ENCODE data around the gene MTF1.
"Not testable (repeated sequence)": the region's sequence is repeated elsewhere in the genome, so short reads cannot be mapped to it uniquely, and the experiment has no call there.

MTF1 gene

GRCh38 chr1:37782491-37782890 is 76.9 kb downstream of the MTF1 start:
- TF ChIP-seq, protein P1, sequence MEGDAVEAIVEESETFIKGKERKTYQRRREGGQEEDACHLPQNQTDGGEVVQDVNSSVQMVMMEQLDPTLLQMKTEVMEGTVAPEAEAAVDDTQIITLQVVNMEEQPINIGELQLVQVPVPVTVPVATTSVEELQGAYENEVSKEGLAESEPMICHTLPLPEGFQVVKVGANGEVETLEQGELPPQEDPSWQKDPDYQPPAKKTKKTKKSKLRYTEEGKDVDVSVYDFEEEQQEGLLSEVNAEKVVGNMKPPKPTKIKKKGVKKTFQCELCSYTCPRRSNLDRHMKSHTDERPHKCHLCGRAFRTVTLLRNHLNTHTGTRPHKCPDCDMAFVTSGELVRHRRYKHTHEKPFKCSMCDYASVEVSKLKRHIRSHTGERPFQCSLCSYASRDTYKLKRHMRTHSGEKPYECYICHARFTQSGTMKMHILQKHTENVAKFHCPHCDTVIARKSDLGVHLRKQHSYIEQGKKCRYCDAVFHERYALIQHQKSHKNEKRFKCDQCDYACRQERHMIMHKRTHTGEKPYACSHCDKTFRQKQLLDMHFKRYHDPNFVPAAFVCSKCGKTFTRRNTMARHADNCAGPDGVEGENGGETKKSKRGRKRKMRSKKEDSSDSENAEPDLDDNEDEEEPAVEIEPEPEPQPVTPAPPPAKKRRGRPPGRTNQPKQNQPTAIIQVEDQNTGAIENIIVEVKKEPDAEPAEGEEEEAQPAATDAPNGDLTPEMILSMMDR (IDR thresholded peaks at IDR 0.05; ENCODE audit: low read depth, low read length): no peak
- TF ChIP-seq EZH2phosphoT487 (IDR thresholded peaks at IDR 0.05; ENCODE audit: low read depth): no peak
- H3K4me3 ChIP-seq (ENCODE audit: low read length): no peak overlapping the region
- H2AFZ ChIP-seq (ENCODE audit: low read depth, low read length): no peak overlapping the region
- H3K79me2 ChIP-seq (ENCODE audit: low read length): no peaks in the 10 kb centered on the region
- peaks cover 11% of the 10 kb centered on the region for H3K4me1 ChIP-seq (ENCODE audit: low read length)
- no peaks in the 10 kb centered on the region for H4K20me1 ChIP-seq (ENCODE audit: insufficient read depth, low read length)
- H3K9ac ChIP-seq (ENCODE audit: low read length): no peak overlapping the region
- no peaks in the 10 kb centered on the region for H3K27me3 ChIP-seq (ENCODE audit: low read depth, low read length)
- H3K36me3 ChIP-seq (replicated peaks; ENCODE audit: low read depth, low read length): no peaks in the 10 kb centered on the region
- no peaks in the 10 kb centered on the region for H3K9me3 ChIP-seq (ENCODE audit: insufficient read depth, low read length)
- H3K4me2 ChIP-seq (ENCODE audit: low read length): no peak overlapping the region
- no peak overlapping the region for H3K27ac ChIP-seq (ENCODE audit: low read length)

- no peak for TF ChIP-seq EZH2phosphoT487 (IDR thresholded peaks at IDR 0.05; ENCODE audit: low read depth)
- TF ChIP-seq, protein P1 (IDR thresholded peaks at IDR 0.05; ENCODE audit: low read depth, low read length): no peak
- peaks cover 11% of the 10 kb centered on the region for H3K4me1 ChIP-seq (ENCODE audit: low read length)
- H3K9me3 ChIP-seq (ENCODE audit: insufficient read depth, low read length): no peaks in the 10 kb centered on the region
- no peaks in the 10 kb centered on the region for H3K79me2 ChIP-seq (ENCODE audit: low read length)
- no peak overlapping the region for H3K4me3 ChIP-seq (ENCODE audit: low read length)
- no peak overlapping the region for H3K4me2 ChIP-seq (ENCODE audit: low read length)
- no peaks in the 10 kb centered on the region for H3K27me3 ChIP-seq (ENCODE audit: low read depth, low read length)
- no peak overlapping the region for H3K9ac ChIP-seq (ENCODE audit: low read length)
- no peak overlapping the region for H2AFZ ChIP-seq (ENCODE audit: low read depth, low read length)
- no peaks in the 10 kb centered on the region for H4K20me1 ChIP-seq (ENCODE audit: insufficient read depth, low read length)
- no peak overlapping the region for H3K27ac ChIP-seq (ENCODE audit: low read length)
- no peaks in the 10 kb centered on the region for H3K36me3 ChIP-seq (replicated peaks; ENCODE audit: low read depth, low read length)
These were observed 80.7 kb downstream of the MTF1 start for GRCh38 chr1:37778654-37779053.

GRCh38 chr1:37776946-37777516 is 82.4 kb downstream of the MTF1 start:
- TF ChIP-seq, protein P1 (IDR thresholded peaks at IDR 0.05; ENCODE audit: low read depth, low read length): no peak
- no peak for TF ChIP-seq EZH2phosphoT487 (IDR thresholded peaks at IDR 0.05; ENCODE audit: low read depth)
- H2AFZ ChIP-seq (ENCODE audit: low read depth, low read length): no peak overlapping the region
- H4K20me1 ChIP-seq (ENCODE audit: insufficient read depth, low read length): no peaks in the 10 kb centered on the region
- no peak overlapping the region for H3K27ac ChIP-seq (ENCODE audit: low read length)
- H3K36me3 ChIP-seq (replicated peaks; ENCODE audit: low read depth, low read length): no peaks in the 10 kb centered on the region
- H3K4me2 ChIP-seq (ENCODE audit: low read length): no peak overlapping the region
- H3K4me1 ChIP-seq (ENCODE audit: low read length): peaks cover 11% of the 10 kb centered on the region
- H3K9me3 ChIP-seq (ENCODE audit: insufficient read depth, low read length): no peaks in the 10 kb centered on the region
- H3K27me3 ChIP-seq (ENCODE audit: low read depth, low read length): no peaks in the 10 kb centered on the region
- no peak overlapping the region for H3K9ac ChIP-seq (ENCODE audit: low read length)
- H3K79me2 ChIP-seq (ENCODE audit: low read length): no peaks in the 10 kb centered on the region
- no peak overlapping the region for H3K4me3 ChIP-seq (ENCODE audit: low read length)

- not testable (repeated sequence) for H3K4me2 ChIP-seq (ENCODE audit: low read length); H2AFZ ChIP-seq (ENCODE audit: low read depth, low read length); H3K27ac ChIP-seq (ENCODE audit: low read length)
These were observed 88.0 kb downstream of the MTF1 start for GRCh38 chr1:37771440-37771839.

More at GRCh38 chr1:37771440-37771839, 88.0 kb downstream of the MTF1 start:
- H3K4me1 ChIP-seq (ENCODE audit: low read length); H3K36me3 ChIP-seq (replicated peaks; ENCODE audit: low read depth, low read length); H3K9me3 ChIP-seq (ENCODE audit: insufficient read depth, low read length); H3K4me3 ChIP-seq (ENCODE audit: low read length); H3K9ac ChIP-seq (ENCODE audit: low read length); H3K79me2 ChIP-seq (ENCODE audit: low read length); H4K20me1 ChIP-seq (ENCODE audit: insufficient read depth, low read length): not testable (repeated sequence)
- H3K27me3 ChIP-seq (ENCODE audit: low read depth, low read length): peaks cover 21% of the 10 kb centered on the region
